Left renal cortex interstitium (tissue), 4 donors: ENCODE data around the gene SRD5A3. TPM values are rescaled to one million over a fixed set of nuclear protein-coding genes. Genes with fewer than 3 reads are reported as not detected.

Experiments used
- DNase-seq, 4 donors: peaks; one replicate each; pipeline ENCODE4 v3.0.0-alpha.2; 2013; ENCODE audit warnings: low read depth in 4 of 4, low spot score in 2 of 4, missing footprints in 1 of 4
- polyA plus RNA-seq, 4 donors: library from polyadenylated mRNA; unstranded; fragments of 120-200 nt; gene quantifications; one replicate each; pipeline ENCODE4 v1.2.1, GENCODE V29; 2013; ENCODE audit not compliant: insufficient read length in 4 of 4

SRD5A3 gene
- polyA plus RNA-seq, 4 donors = 17.0 to 22.6 (median 19.4) TPM

GRCh38 chr4:55369968-55370367 is 23.9 kb downstream of the SRD5A3 start:
- no peak for DNase-seq

- no peak for DNase-seq
Observed at GRCh38 chr4:55372259-55372658, 26.2 kb downstream of the SRD5A3 start.

GRCh38 chr4:55373461-55373860 is 27.4 kb downstream of the SRD5A3 start:
- DNase-seq = no peak

GRCh38 chr4:55376698-55377097 is 30.7 kb downstream of the SRD5A3 start:
- DNase-seq = no peak

- DNase-seq = no peak
Observed at GRCh38 chr4:55378617-55379467, 32.8 kb downstream of the SRD5A3 start.

GRCh38 chr4:55380576-55380975 is 34.5 kb downstream of the SRD5A3 start:
- no peak for DNase-seq

GRCh38 chr4:55381502-55381901 is 35.5 kb downstream of the SRD5A3 start:
- no peak for DNase-seq

- no peak for DNase-seq
Observed at GRCh38 chr4:55382488-55383003, 36.5 kb downstream of the SRD5A3 start.

GRCh38 chr4:55385201-55385649 is 39.2 kb downstream of the SRD5A3 start:
- no peak for DNase-seq

GRCh38 chr4:55386073-55386472 is 40.0 kb downstream of the SRD5A3 start:
- DNase-seq = no peak

- DNase-seq = no peak
Observed at GRCh38 chr4:55386840-55387239, 40.8 kb downstream of the SRD5A3 start.

GRCh38 chr4:55393461-55394320 is 47.6 kb downstream of the SRD5A3 start:
- DNase-seq = no peak

GRCh38 chr4:55395218-55395528 is 49.1 kb downstream of the SRD5A3 start:
- DNase-seq = no peak

GRCh38 chr4:55395529-55396307 is 49.7 kb downstream of the SRD5A3 start, which contains the start of gene TMEM165:
Gene TMEM165, plus strand, starts transcription at chr4:55395957. Its CDS starts 233 bp downstream, at chr4:55396190.
- peak; percentile 48 to 78 (median 73) for DNase-seq

- DNase-seq = peak; percentile 36 to 70 (median 44)
Observed at GRCh38 chr4:55396308-55397125, 50.5 kb downstream of the SRD5A3 start.

GRCh38 chr4:55397126-55397436 is 51.0 kb downstream of the SRD5A3 start:
- peak in 2 of 4 donors; percentile 11 to 36 for DNase-seq

GRCh38 chr4:55397520-55398321 is 51.7 kb downstream of the SRD5A3 start:
- DNase-seq = no peak

GRCh38 chr4:55398461-55398860 is 52.4 kb downstream of the SRD5A3 start:
- no peak for DNase-seq

GRCh38 chr4:55398966-55399365 is 52.9 kb downstream of the SRD5A3 start:
- no peak for DNase-seq
